Measurements from ENCODE around the gene ZNF853.
"Not testable (repeated sequence)": the region's sequence is repeated elsewhere in the genome, so short reads cannot be mapped to it uniquely, and the experiment has no call there.

The ZNF853 gene

DNA sequence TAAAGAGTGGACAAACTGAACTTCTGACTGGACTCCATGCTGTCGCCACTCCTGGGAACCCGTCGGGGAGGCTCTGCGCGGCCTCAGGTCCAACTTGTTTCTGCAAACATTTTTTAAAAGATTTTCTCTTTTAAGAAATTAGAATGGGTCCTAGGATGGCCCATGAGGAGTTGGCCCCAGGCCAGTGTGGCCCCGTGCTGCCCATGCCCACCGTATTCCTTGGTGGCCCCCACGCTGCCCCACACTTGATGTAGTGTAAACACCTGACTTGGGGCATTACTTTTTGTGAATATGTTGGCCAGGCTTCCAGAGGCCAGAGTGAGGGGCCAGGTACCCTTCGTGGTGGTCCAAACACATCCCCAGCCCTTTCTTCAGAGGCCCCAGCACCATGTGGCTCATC lies 41.0 kb downstream of the ZNF853 start:
- TF ChIP-seq, protein P1, sequence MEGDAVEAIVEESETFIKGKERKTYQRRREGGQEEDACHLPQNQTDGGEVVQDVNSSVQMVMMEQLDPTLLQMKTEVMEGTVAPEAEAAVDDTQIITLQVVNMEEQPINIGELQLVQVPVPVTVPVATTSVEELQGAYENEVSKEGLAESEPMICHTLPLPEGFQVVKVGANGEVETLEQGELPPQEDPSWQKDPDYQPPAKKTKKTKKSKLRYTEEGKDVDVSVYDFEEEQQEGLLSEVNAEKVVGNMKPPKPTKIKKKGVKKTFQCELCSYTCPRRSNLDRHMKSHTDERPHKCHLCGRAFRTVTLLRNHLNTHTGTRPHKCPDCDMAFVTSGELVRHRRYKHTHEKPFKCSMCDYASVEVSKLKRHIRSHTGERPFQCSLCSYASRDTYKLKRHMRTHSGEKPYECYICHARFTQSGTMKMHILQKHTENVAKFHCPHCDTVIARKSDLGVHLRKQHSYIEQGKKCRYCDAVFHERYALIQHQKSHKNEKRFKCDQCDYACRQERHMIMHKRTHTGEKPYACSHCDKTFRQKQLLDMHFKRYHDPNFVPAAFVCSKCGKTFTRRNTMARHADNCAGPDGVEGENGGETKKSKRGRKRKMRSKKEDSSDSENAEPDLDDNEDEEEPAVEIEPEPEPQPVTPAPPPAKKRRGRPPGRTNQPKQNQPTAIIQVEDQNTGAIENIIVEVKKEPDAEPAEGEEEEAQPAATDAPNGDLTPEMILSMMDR (IDR thresholded peaks at IDR 0.05; ENCODE audit: low read depth, low read length, poor library complexity, severe bottlenecking) = no peak
- no peak for TF ChIP-seq EZH2phosphoT487 (IDR thresholded peaks at IDR 0.05; ENCODE audit: borderline replicate concordance, low read length)
- H3K4me3 ChIP-seq (ENCODE audit: low read length) = no peak overlapping the region
- no peaks in the 10 kb centered on the region for H4K20me1 ChIP-seq (ENCODE audit: control insufficient read depth, insufficient read depth, low read depth, low read length)
- no peaks in the 10 kb centered on the region for H3K27me3 ChIP-seq (ENCODE audit: control insufficient read depth, low read length)
- H3K27ac ChIP-seq (ENCODE audit: low read depth, low read length) = no peak overlapping the region
- 0 out of 2 replicates have a peak, but pooled peaks cover 3% of the 10 kb centered on the region for H3F3A ChIP-seq (ENCODE audit: control insufficient read depth, insufficient read depth)
- peaks cover 9% of the 10 kb centered on the region; the same call in 1 of the 2 replicates for H3K9me3 ChIP-seq (ENCODE audit: control insufficient read depth, insufficient read depth, low read length)
- H3K79me2 ChIP-seq (ENCODE audit: control insufficient read depth, low read length) = no peaks in the 10 kb centered on the region
- H3K9me2 ChIP-seq (replicated peaks; ENCODE audit: control insufficient read depth, low read length) = no peaks in the 10 kb centered on the region
- H3K4me1 ChIP-seq (ENCODE audit: control insufficient read depth, low read length) = no peaks in the 10 kb centered on the region
- H3K4me2 ChIP-seq (ENCODE audit: low read length) = no peak overlapping the region
- peaks cover 30% of the 10 kb centered on the region for H3K36me3 ChIP-seq (ENCODE audit: control insufficient read depth, low read length)

DNA sequence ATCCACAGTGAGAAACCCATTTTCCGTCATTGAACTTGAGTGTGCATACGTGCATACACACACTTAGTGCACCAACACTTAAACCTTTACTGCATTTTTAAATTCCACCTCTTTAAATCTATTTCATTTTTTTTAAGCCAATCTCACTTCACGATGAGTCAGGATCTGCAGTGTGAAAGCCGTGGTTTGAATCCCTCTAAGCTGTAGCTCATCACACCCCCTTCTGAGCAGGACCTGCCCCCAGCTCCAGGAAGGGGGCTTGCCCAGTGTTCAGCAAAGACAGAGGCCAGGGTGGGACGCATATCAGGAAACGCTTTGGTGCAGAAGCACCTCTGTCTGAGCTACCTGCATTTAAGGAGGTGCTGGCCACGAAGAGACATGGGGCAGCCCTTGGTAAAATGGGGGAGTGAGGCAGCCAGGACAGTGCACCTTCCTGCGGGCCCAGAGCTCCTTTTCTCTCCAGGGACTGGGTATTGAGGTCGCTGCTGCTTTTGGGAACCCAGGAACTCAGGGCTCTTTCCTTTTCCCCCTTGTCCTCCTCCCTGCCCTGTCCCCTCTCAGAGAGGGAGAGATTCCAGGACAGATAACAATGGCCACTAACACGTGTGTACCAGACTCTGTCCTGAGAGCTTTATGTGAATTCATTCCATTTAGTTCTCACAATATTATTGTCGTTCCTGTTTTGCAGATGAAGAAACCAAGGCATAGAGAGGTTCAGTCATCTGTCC lies 43.4 kb downstream of the ZNF853 start:
- Histone ChIP-seq H3K79me2 (ENCODE audit: control insufficient read depth, low read length) (no peaks in the 10 kb centered on the region), H3K27me3 (ENCODE audit: control insufficient read depth, low read length) (no peaks in the 10 kb centered on the region), H3K36me3 (ENCODE audit: control insufficient read depth, low read length) (peaks cover 13% of the 10 kb centered on the region), H4K20me1 (ENCODE audit: control insufficient read depth, insufficient read depth, low read depth, low read length) (no peaks in the 10 kb centered on the region), H3K4me1 (ENCODE audit: control insufficient read depth, low read length) (no peaks in the 10 kb centered on the region), H3K9me3 (ENCODE audit: control insufficient read depth, insufficient read depth, low read length) (no peaks in the 10 kb centered on the region), H3F3A (ENCODE audit: control insufficient read depth, insufficient read depth) (0 out of 2 replicates have a peak, but pooled peaks cover 3% of the 10 kb centered on the region), H3K9me2 (replicated peaks; ENCODE audit: control insufficient read depth, low read length) (no peaks in the 10 kb centered on the region), H3K4me2 (ENCODE audit: low read length) (no peak overlapping the region), H3K4me3 (ENCODE audit: low read length) (no peak overlapping the region), H3K27ac (ENCODE audit: low read depth, low read length) (no peak overlapping the region)
- TF ChIP-seq EZH2phosphoT487 (IDR thresholded peaks at IDR 0.05; ENCODE audit: borderline replicate concordance, low read length) = no peak
- TF ChIP-seq, protein P1 (IDR thresholded peaks at IDR 0.05; ENCODE audit: low read depth, low read length, poor library complexity, severe bottlenecking) = no peak

DNA sequence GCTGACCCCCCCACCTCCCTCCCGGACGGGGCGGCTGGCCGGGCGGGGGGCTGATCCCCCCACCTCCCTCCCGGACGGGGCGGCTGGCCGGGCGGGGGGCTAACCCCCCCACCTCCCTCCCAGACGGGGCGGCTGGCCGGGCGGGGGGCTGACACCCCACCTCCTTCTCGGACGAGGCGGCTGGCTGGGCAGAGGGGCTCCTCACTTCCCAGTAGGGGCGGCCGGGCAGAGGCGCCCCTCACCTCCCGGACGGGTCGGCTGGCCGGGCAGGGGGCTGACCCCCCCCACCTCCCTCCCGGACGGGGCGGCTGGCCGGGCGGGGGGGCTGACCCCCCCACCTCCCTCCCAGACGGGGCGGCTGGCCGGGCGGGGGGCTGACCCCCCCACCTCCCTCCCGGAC lies 55.4 kb downstream of the ZNF853 start:
- not testable (repeated sequence) for H4K20me1 ChIP-seq (ENCODE audit: control insufficient read depth, insufficient read depth, low read depth, low read length); H3K27ac ChIP-seq (ENCODE audit: low read depth, low read length); H3F3A ChIP-seq (ENCODE audit: control insufficient read depth, insufficient read depth); H3K27me3 ChIP-seq (ENCODE audit: control insufficient read depth, low read length); H3K79me2 ChIP-seq (ENCODE audit: control insufficient read depth, low read length); H3K9me2 ChIP-seq (replicated peaks; ENCODE audit: control insufficient read depth, low read length); H3K4me1 ChIP-seq (ENCODE audit: control insufficient read depth, low read length); H3K36me3 ChIP-seq (ENCODE audit: control insufficient read depth, low read length); H3K4me3 ChIP-seq (ENCODE audit: low read length); H3K4me2 ChIP-seq (ENCODE audit: low read length)
- peaks cover 35% of the 10 kb centered on the region for H3K9me3 ChIP-seq (ENCODE audit: control insufficient read depth, insufficient read depth, low read length)
